Ovary (tissue), 3 donors: ENCODE measurements around the gene SLC12A9.

Source experiments
- CTCF ChIP-seq, 3 donors: fragments of 450-650 bp in 2 of 3; fragments of 200-600 bp in 1 of 3; IDR thresholded peaks; one replicate each; pipeline versions ENCODE4 v1.5.1 to v1.8.0; 2016 to 2022; ENCODE audit warnings: antibody characterized with exemption in 3 of 3, mild to moderate bottlenecking in 1 of 3
- POLR2A ChIP-seq: fragments of 450-650 bp; IDR thresholded peaks from one replicate; pipeline ENCODE4 v1.6.1; 2017; ENCODE audit warnings: antibody characterized with exemption, mild to moderate bottlenecking, moderate library complexity
- donor health status: DM: no; HTN: no; CAD: no.

GRCh38 chr7:100914879-100915447, 62.5 kb downstream of the SLC12A9 start:
- TF ChIP-seq CTCF (IDR thresholded peaks at IDR 0.05) (no peak), POLR2A (no peak)
